Natural killer cell (primary cell): Measurements from ENCODE around the gene SAA4. TPM values are rescaled to one million over a fixed set of nuclear protein-coding genes. Genes with fewer than 3 reads are reported as not detected.

Source experiments
- ATAC-seq, 3 donors: fragments of 150-1000 bp in 2 of 3; fragments of 200-7000 bp in 1 of 3; cut with Tn5 transposase; 1 replicate in 1 of 3; 2 replicates in 2 of 3; pipeline ENCODE4 v1.10.0; 2021; ENCODE audit warnings: mild to moderate bottlenecking in 2 of 3, moderate library complexity in 2 of 3
- DNase-seq, 2 donors: peaks; one replicate each; pipeline versions ENCODE4 v3.0.0 to v3.0.0-alpha.2; 2013 to 2021; ENCODE audit warnings: mixed read lengths in 1 of 2
- H3K27ac ChIP-seq: one replicate; pipeline ENCODE4 v1.5.1; 2013; ENCODE audit warnings: mild to moderate bottlenecking, low read length
- H3K27me3 ChIP-seq: one replicate; pipeline ENCODE4 v1.6.1; 2013; ENCODE audit warnings: low read length; ENCODE audit not compliant: control insufficient read depth, insufficient read depth
- H3K36me3 ChIP-seq: one replicate; pipeline ENCODE4 v1.6.1; 2013; ENCODE audit warnings: low read length; ENCODE audit not compliant: control insufficient read depth, insufficient read depth
- H3K4me1 ChIP-seq: one replicate; pipeline ENCODE4 v1.6.1; 2013; ENCODE audit warnings: low read length; ENCODE audit not compliant: control insufficient read depth, insufficient read depth
- H3K4me3 ChIP-seq: one replicate; pipeline ENCODE4 v1.5.1; 2013; ENCODE audit warnings: low read length
- H3K9me3 ChIP-seq: one replicate; pipeline ENCODE4 v1.6.1; 2013; ENCODE audit warnings: low read length; ENCODE audit not compliant: control insufficient read depth, insufficient read depth
- H3K27ac Mint-ChIP-seq, 2 donors: one replicate each; pipeline ENCODE4 v1.8.0; 2022; ENCODE audit warnings: mild to moderate bottlenecking in 2 of 2, mixed read lengths in 2 of 2, moderate library complexity in 1 of 2
- H3K27me3 Mint-ChIP-seq, 2 donors: one replicate each; pipeline ENCODE4 v1.8.0; 2022; ENCODE audit warnings: low read depth in 2 of 2, mixed read lengths in 2 of 2
- H3K36me3 Mint-ChIP-seq: one replicate; pipeline ENCODE4 v1.8.0; 2022; ENCODE audit warnings: mixed read lengths
- H3K4me1 Mint-ChIP-seq, 2 donors: one replicate each; pipeline ENCODE4 v1.8.0; 2022; ENCODE audit warnings: mixed read lengths in 2 of 2
- H3K4me3 Mint-ChIP-seq: one replicate; pipeline ENCODE4 v1.8.0; 2022; ENCODE audit warnings: mild to moderate bottlenecking, moderate library complexity, mixed read lengths
- H3K9me3 Mint-ChIP-seq, 2 donors: one replicate each; pipeline ENCODE4 v1.8.0; 2022; ENCODE audit warnings: mixed read lengths in 2 of 2
- CTCF ChIP-seq: fragments of 200-600 bp; IDR thresholded peaks from one replicate; pipeline ENCODE4 v1.8.0; 2022; ENCODE audit warnings: antibody characterized with exemption
- WGBS: methylation state at CpG from one replicate; pipeline ENCODE4 v1.1.7; 2013; ENCODE audit warnings: missing lambda C conversion rate; ENCODE audit not compliant: insufficient coverage; 5-methylcytosine and 5-hydroxymethylcytosine counted together
- intact Hi-C: fragments of 100-400 bp; cut with micrococcal nuclease; formaldehyde crosslinking; loops from one replicate; pipeline ENCODE4 v1.14.2; 2022
- total RNA-seq, 4 donors: library from RNA; stranded (reverse); fragments of 120-200 nt in 1 of 4; gene quantifications; one replicate each; pipeline versions ENCODE4 v1.2.3 to v1.2.4, GENCODE V29; 2013 to 2022

SAA4 gene
- total RNA-seq, 3 donors from 2014 or later (not counting 1 experiment from before 2014, with no cell fraction given): 0.54 TPM; not detected in 2

- Histone ChIP-seq H3K36me3 (peaks cover 41% of the 10 kb centered on the region), H3K27ac (peak overlapping the region; percentile 59), H3K4me3 (no peak overlapping the region), H3K9me3 (no peaks in the 10 kb centered on the region), H3K27me3 (no peaks in the 10 kb centered on the region), H3K4me1 (no peaks in the 10 kb centered on the region)
- no peaks in the 10 kb centered on the region for H3K27me3 Mint-ChIP-seq
- peaks cover 25% of the 10 kb centered on the region for H3K36me3 Mint-ChIP-seq
- intact Hi-C loops: no loop called here
- H3K4me1 Mint-ChIP-seq: peaks cover 5 to 8% of the 10 kb centered on the region in 2 donors
- no peak for TF ChIP-seq CTCF
- ATAC-seq (peak in 1 of 3 donors; percentile 17), DNase-seq (no peak)
- H3K4me3 Mint-ChIP-seq: no peak overlapping the region
- peak overlapping the region; percentile 66 to 69 for H3K27ac Mint-ChIP-seq
- H3K9me3 Mint-ChIP-seq: no peaks in the 10 kb centered on the region
- 33% methylated on average over 1 of the region's 4 CpGs for WGBS
Observed at GRCh38 chr11:18280438-18281045, 43.9 kb upstream of the SAA4 start.

DNA sequence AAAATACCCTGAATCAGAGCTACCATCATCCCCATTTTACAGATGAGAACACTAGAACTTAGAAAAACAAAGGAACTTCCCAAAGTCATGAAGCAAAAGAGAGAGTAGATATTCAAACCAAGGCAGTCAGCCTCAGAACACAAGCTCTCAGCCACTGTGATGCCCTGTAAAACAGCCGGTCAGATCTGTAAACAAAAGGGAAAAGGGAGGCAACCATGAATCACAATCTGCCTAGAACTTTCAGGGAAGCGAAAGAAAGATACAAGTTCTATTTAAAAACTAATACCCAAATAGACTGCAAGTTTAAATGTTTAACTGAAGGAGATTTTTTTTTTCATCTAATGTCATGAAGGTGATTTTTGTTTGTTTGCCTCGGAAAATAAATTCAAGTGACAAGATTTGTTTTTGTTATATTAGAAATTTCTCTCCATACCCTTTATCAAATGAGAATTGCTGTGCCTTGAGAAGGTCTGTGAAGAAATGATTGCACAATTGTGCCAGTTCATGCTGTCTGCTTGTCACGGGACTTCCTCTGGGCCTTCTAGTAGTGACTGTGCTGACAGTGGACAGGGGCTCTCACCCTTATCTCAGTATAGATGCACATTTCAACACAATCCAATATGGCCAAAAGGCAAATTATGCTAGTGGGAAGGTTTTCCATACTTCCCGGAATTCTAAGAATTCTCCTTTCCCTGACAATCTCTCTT is 41.1 kb upstream of the SAA4 start:
- no peak overlapping the region for H3K27ac ChIP-seq
- no peak for TF ChIP-seq CTCF
- Mint-ChIP-seq H3K9me3 (no peaks in the 10 kb centered on the region), H3K27me3 (no peaks in the 10 kb centered on the region), H3K27ac (no peak overlapping the region), H3K36me3 (peaks cover 15% of the 10 kb centered on the region), H3K4me1 (peaks cover 5 to 8% of the 10 kb centered on the region in 2 donors), H3K4me3 (no peak overlapping the region)
- no peaks in the 10 kb centered on the region for H3K4me1 ChIP-seq
- 96% methylated on average over 3 of the region's 5 CpGs for WGBS
- DNase-seq: no peak
- H3K9me3 ChIP-seq: no peaks in the 10 kb centered on the region
- H3K27me3 ChIP-seq: no peaks in the 10 kb centered on the region
- H3K4me3 ChIP-seq: no peak overlapping the region
- H3K36me3 ChIP-seq: peaks cover 25% of the 10 kb centered on the region
- ATAC-seq: no peak
- intact Hi-C loops: no loop called here

DNA sequence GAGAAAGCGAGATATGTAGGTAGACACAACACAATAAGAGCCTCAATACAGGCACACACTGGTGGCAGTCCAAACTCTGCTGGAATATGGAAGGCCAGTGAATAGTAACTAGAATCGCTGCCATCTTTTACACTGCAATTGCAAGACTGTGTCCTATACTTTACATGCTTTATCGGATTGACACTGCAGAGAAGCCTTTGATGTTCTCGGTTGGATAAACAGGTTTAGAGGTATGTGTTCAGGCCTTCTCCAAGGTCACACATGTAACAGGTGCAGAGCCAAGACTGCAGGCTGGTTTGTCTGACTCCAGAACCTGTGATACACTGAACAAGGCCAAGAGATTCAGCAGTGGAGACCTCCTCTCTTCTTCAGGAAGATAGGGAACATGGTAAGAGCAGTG is 34.6 kb upstream of the SAA4 start:
- 86% methylated on average over 4 of the region's 4 CpGs for WGBS
- no peak for TF ChIP-seq CTCF
- Mint-ChIP-seq H3K4me1 (no peaks in the 10 kb centered on the region), H3K27me3 (no peaks in the 10 kb centered on the region), H3K27ac (no peak overlapping the region), H3K9me3 (no peaks in the 10 kb centered on the region), H3K36me3 (no peaks in the 10 kb centered on the region), H3K4me3 (no peak overlapping the region)
- no peak for DNase-seq
- Histone ChIP-seq H3K4me3 (no peak overlapping the region), H3K27me3 (no peaks in the 10 kb centered on the region), H3K4me1 (no peaks in the 10 kb centered on the region), H3K9me3 (no peaks in the 10 kb centered on the region), H3K27ac (no peak overlapping the region), H3K36me3 (no peaks in the 10 kb centered on the region)
- no peak for ATAC-seq
- intact Hi-C loops: no loop called here
